Heart right ventricle (tissue), 16 donors: ENCODE measurements around the gene METTL13. TPM values are rescaled to one million over a fixed set of nuclear protein-coding genes. Genes with fewer than 3 reads are reported as not detected.

Experiments used
- ATAC-seq, 8 donors: fragments of 200-7000 bp; cut with Tn5 transposase; one replicate each; pipeline ENCODE4 v1.9.1; 2020; ENCODE audit warnings: mild to moderate bottlenecking in 8 of 8, moderate library complexity in 8 of 8, moderate number of reproducible peaks in 1 of 8
- DNase-seq, 2 donors: peaks; one replicate each; pipeline ENCODE4 v3.0.0-alpha.2; 2020
- H3K27ac ChIP-seq, 10 donors: fragments of 200-600 bp; sonication (generic) in 2 of 10; one replicate each; pipeline versions ENCODE4 v1.5.0 to v1.8.0; 2020 to 2022; ENCODE audit warnings: mild to moderate bottlenecking in 3 of 10
- H3K27me3 ChIP-seq, 7 donors: fragments of 200-600 bp; one replicate each; pipeline ENCODE4 v1.8.0; 2021 to 2022; ENCODE audit warnings: mild to moderate bottlenecking in 2 of 7
- H3K36me3 ChIP-seq, 9 donors: fragments of 200-600 bp; sonication (generic) in 1 of 9; one replicate each; pipeline versions ENCODE4 v1.5.0 to v1.8.0; 2020 to 2022; ENCODE audit warnings: mild to moderate bottlenecking in 2 of 9
- H3K4me1 ChIP-seq, 9 donors: fragments of 200-600 bp; sonication (generic) in 1 of 9; one replicate each; pipeline versions ENCODE4 v1.5.0 to v1.8.0; 2020 to 2022; ENCODE audit warnings: mild to moderate bottlenecking in 4 of 9
- H3K4me3 ChIP-seq, 10 donors: fragments of 200-600 bp; sonication (generic) in 2 of 10; one replicate each; pipeline versions ENCODE4 v1.5.0 to v1.8.0; 2020 to 2022; ENCODE audit warnings: mild to moderate bottlenecking in 7 of 10, moderate library complexity in 2 of 10
- H3K9me3 ChIP-seq, 11 donors: fragments of 200-600 bp in 10 of 11; sonication (generic) in 2 of 11; one replicate each; pipeline versions ENCODE4 v1.5.0 to v1.8.0; 2013 to 2022; ENCODE audit warnings: mild to moderate bottlenecking in 2 of 11, control low read depth in 1 of 11, moderate library complexity in 1 of 11
- WGBS, 2 donors: extraction: QIAGEN DNeasy Blood & Tissue Kit; methylation state at CpG; one replicate each; pipeline ENCODE4 v1.1.7; 2013; ENCODE audit warnings: inconsistent platforms in 1 of 2; 5-methylcytosine and 5-hydroxymethylcytosine counted together
- intact Hi-C, 10 donors: fragments of 100-400 bp; cut with DNase I; formaldehyde crosslinking; loops; one replicate each; pipeline versions ENCODE4 v1.11.1 to v1.14.2; 2022
- polyA plus RNA-seq, 2 donors: library from polyadenylated mRNA; stranded (reverse); fragments of 200-250 nt; gene quantifications; one replicate each; pipeline ENCODE4 v1.2.3, GENCODE V29; 2013
- total RNA-seq, 10 donors: library from RNA; stranded (reverse); fragmentation: NEBNext Ultra II Directional in 3 of 10; extraction: Animal tissue kit (Norgen Biotek cat#: 25700) in 3 of 10; gene quantifications; one replicate each; pipeline versions ENCODE4 v1.2.1 to v1.2.4, GENCODE V29; 2021 to 2023
- TF ChIP-seq, protein P1 (sequence below), 9 donors: fragments of 200-600 bp; sonication (generic) in 2 of 9; IDR thresholded peaks; one replicate each; pipeline versions ENCODE4 v1.5.0 to v1.8.0; 2021 to 2022; ENCODE audit warnings: antibody characterized with exemption in 9 of 9, mild to moderate bottlenecking in 5 of 9, moderate library complexity in 1 of 9
- donor health status: Arrhythmogenic right ventricular cardiomyopathy.
- donor health status: ischemic (EF 13 %, LVEDD 7.1; RV severe dilation, severe dysfunction).
- donor health status: healthy with polysubstance abuse.
- donor health status: DM: no; HTN: yes; CAD: no.
- donor health status: DM: no; HTN: no; CAD: no.
- donor health status: ischemic (EF 25% LVEDD 6.9; RV normal size, moderate dysfunction).
- donor health status: ischemic (EF 25% LVEDD 5.7; RV mildly dilated, moderate dysfunction).
- donor health status: healthy.
- donor health status: DM: yes; HTN: yes; CAD: no.
- donor health status: Ischemic cardiomyopathy.
- donor health status: ischemic (EF 35%, LVEDD 5.7; RV mildly dilated, moderate dysfunction).
- donor health status: nonischemic (EF 11% LVEDD 7.7; RV severe dilation, severe dysfunction).
- donor health status: DM: yes; HTN: yes; CAD: no.
- donor health status: PGD.
- donor health status: ischemic (EF 29% LVEDD 5.4; RV normal size, mild dysfunction).
- donor health status: nonischemic (EF 23%, LVEDD 6.1; RV moderate dilation, normal function).

Gene METTL13
- total and polyA plus RNA-seq, 12 donors = 3.2 to 20.2 (median 16.5) TPM

DNA sequence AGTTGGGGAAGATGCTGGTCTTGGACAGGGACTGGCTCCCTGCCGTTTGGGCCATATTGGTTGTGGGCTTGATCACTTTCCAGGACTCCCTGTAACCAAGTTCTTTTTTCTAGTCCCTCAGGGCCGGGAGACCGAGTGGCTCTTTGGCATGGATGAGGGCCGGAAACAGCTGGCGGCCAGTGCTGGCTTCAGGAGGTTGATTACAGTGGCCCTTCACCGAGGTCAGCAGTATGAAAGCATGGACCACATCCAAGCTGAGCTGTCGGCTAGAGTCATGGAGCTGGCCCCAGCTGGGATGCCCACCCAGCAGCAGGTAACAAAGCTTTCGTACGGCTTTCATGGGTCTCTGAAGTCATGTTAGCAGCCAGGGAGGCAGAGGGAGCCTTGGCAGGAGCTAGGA lies 4.3 kb downstream of the METTL13 start:
- Histone ChIP-seq H3K4me1 (peaks cover 0 to 35% (median 22%) of the 10 kb centered on the region in 9 donors), H3K27ac (no peak overlapping the region), H3K4me3 (no peak overlapping the region), H3K9me3 (no peaks in the 10 kb centered on the region), H3K36me3 (peaks cover 0 to 77% (median 48%) of the 10 kb centered on the region in 9 donors), H3K27me3 (no peaks in the 10 kb centered on the region)
- ATAC-seq (no peak), DNase-seq (no peak)
- TF ChIP-seq, protein P1, sequence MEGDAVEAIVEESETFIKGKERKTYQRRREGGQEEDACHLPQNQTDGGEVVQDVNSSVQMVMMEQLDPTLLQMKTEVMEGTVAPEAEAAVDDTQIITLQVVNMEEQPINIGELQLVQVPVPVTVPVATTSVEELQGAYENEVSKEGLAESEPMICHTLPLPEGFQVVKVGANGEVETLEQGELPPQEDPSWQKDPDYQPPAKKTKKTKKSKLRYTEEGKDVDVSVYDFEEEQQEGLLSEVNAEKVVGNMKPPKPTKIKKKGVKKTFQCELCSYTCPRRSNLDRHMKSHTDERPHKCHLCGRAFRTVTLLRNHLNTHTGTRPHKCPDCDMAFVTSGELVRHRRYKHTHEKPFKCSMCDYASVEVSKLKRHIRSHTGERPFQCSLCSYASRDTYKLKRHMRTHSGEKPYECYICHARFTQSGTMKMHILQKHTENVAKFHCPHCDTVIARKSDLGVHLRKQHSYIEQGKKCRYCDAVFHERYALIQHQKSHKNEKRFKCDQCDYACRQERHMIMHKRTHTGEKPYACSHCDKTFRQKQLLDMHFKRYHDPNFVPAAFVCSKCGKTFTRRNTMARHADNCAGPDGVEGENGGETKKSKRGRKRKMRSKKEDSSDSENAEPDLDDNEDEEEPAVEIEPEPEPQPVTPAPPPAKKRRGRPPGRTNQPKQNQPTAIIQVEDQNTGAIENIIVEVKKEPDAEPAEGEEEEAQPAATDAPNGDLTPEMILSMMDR (IDR thresholded peaks at IDR 0.05) = no peak
- intact Hi-C loops = loop anchor here in 1 of 10 donors (10.0 kb wide), 1 partner anchor 141 kb away; no protein-coding TSS in a partner anchor
- WGBS, 2 donors = 80 to 82% methylated on average over 9 of the region's 9 CpGs

DNA sequence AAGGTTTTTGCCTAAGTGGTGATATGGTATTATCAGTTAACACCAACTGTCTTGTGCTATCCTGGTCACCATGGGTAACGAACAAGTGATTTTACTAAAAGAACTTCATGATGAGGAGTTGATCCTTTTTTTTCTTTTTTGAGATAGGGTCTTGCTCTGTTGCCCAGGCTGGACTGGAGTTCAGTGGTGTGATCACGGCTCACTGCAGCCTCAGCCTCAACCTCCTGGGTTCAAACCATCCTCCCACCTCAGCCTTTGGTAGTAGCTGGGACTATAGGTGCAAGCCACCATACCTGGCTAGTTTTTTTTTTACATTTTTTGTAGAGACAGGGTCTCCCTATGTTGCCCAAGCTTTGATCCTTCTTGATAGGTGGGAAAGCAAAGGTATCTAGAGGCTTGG lies 5.1 kb downstream of the METTL13 start:
- DNase-seq (no peak), ATAC-seq (no peak)
- Histone ChIP-seq H3K9me3 (no peaks in the 10 kb centered on the region), H3K4me1 (peaks cover 0 to 35% (median 22%) of the 10 kb centered on the region in 9 donors), H3K36me3 (peaks cover 0 to 84% (median 52%) of the 10 kb centered on the region in 9 donors), H3K27me3 (no peaks in the 10 kb centered on the region), H3K27ac (no peak overlapping the region), H3K4me3 (no peak overlapping the region)
- intact Hi-C loops = loop anchor here in 1 of 10 donors (10.0 kb wide), 1 partner anchor 142 kb away; no protein-coding TSS in a partner anchor
- TF ChIP-seq, protein P1 (IDR thresholded peaks at IDR 0.05) = no peak
- 95 to 98% methylated on average over 2 of the region's 2 CpGs for WGBS, 2 donors

DNA sequence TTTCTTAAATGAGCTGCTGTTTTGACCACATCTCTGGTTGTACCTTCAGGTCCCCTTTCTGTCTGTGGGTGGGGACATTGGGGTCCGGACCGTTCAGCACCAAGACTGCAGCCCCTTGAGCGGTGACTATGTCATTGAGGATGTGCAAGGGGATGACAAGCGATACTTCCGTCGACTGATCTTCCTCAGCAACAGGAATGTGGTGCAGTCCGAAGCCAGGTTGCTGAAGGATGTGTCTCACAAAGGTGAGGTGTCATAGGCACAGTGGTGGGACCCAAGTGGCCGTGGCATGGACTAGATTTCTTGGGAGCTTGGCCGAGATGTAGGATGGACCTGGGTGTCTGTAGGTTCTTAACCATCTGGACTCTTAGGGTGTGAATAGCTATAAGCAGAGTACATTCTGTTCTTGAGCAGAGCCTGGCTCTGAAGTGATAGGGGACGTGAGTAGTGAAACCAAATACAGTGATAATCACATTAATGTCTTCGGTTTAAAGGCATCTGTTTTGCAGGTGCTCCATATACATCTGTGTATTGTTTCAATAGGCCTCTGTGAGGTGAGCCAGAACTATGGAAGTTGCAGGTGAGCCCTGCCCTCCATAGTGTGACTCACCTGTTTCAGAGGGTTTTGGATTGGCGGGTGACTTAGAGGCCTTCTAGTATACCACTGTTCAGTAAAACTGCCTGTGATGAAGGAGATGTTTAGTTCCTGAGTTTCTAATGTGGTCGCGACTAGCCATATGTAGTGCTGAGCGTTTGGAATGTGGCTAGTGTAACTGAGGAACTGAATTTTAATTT lies 6.4 kb downstream of the METTL13 start:
- peaks cover 3 to 98% (median 59%) of the 10 kb centered on the region in 9 donors for H3K36me3 ChIP-seq

DNA sequence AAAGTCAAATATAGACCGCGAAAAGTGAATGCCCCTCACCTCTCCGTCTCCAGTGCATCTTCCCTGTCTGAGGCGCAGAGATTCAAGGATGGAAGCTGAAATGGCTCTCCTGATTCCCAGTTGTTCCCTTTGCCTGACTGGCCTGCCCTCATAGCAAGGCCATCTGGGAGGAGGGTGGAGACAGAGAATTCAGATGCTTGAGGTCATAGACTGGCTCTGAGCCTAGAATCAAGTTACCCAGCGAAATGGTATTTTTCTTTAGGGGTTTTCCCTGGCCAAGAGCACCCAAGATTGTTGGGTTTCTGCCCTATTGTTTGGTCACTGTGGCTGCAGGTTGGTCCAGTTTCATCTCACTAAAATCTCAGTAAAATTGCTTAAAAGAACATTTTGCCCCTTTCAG lies 7.2 kb downstream of the METTL13 start:
- Histone ChIP-seq H3K27me3 (no peaks in the 10 kb centered on the region), H3K4me1 (peaks cover 0 to 20% (median 8%) of the 10 kb centered on the region in 9 donors), H3K4me3 (no peak overlapping the region), H3K9me3 (no peaks in the 10 kb centered on the region), H3K27ac (no peak overlapping the region), H3K36me3 (peaks cover 3 to 98% (median 60%) of the 10 kb centered on the region in 9 donors)
- 82 to 90% methylated on average over 5 of the region's 5 CpGs for WGBS, 2 donors
- TF ChIP-seq, protein P1 (IDR thresholded peaks at IDR 0.05) = no peak
- ATAC-seq (peak in 2 of 8 donors; percentile 35 to 51), DNase-seq (no peak)
- intact Hi-C loops = loop anchor here in 1 of 10 donors (10.0 kb wide), 1 partner anchor 144 kb away; no protein-coding TSS in a partner anchor

More for the DNA sequence above, 6.4 kb downstream of the METTL13 start:
- no peaks in the 10 kb centered on the region for H3K27me3 ChIP-seq
- TF ChIP-seq, protein P1 (IDR thresholded peaks at IDR 0.05) = no peak
- WGBS, 2 donors = 95 to 96% methylated on average over 15 of the region's 15 CpGs
- intact Hi-C loops = loop anchor here in 1 of 10 donors (10.0 kb wide), 1 partner anchor 143 kb away; no protein-coding TSS in a partner anchor
- H3K4me3 ChIP-seq = no peak overlapping the region
- no peak overlapping the region for H3K27ac ChIP-seq
- DNase-seq (no peak), ATAC-seq (no peak)
- H3K9me3 ChIP-seq = no peaks in the 10 kb centered on the region
- H3K4me1 ChIP-seq = peaks cover 0 to 26% (median 14%) of the 10 kb centered on the region in 9 donors
